NB4 (cell line): ENCODE results near the gene RADIL.

ENCODE experiments used
- DNase-seq: peaks from one replicate; pipeline ENCODE4 v3.0.0; 2010; ENCODE audit warnings: low read depth
- H3K4me3 ChIP-seq: one replicate; pipeline ENCODE4 v1.5.1; 2011; ENCODE audit warnings: mild to moderate bottlenecking, low read depth, low read length, moderate library complexity
- CTCF ChIP-seq: IDR thresholded peaks from one replicate; pipeline ENCODE4 v1.5.1; 2012; ENCODE audit warnings: low read depth, low read length
- MAX ChIP-seq: IDR thresholded peaks from 2 replicates; pipeline ENCODE4 v1.6.1; 2011; ENCODE audit warnings: low read depth, low read length
- MYC ChIP-seq: IDR thresholded peaks from 2 replicates; pipeline ENCODE4 v1.6.1; 2011; ENCODE audit warnings: low read depth, low read length
- POLR2A ChIP-seq: IDR thresholded peaks from 2 replicates; pipeline ENCODE4 v1.6.1; 2011; ENCODE audit warnings: mild to moderate bottlenecking; ENCODE audit not compliant: insufficient read length; ENCODE audit errors: extremely low read depth

Gene RADIL

GRCh38 chr7:4755045-4755444 is 128.5 kb downstream of the RADIL start:
- DNase-seq = no peak
- H3K4me3 ChIP-seq = no peak overlapping the region
- TF ChIP-seq CTCF (no peak), MYC (no peak), MAX (no peak), POLR2A (no peak)

GRCh38 chr7:4754433-4755010 is 129.0 kb downstream of the RADIL start:
- no peak for TF ChIP-seq POLR2A
- no peak for TF ChIP-seq MYC
- no peak for TF ChIP-seq CTCF
- no peak for TF ChIP-seq MAX
- no peak for DNase-seq

GRCh38 chr7:4753598-4754432 is 129.7 kb downstream of the RADIL start:
- H3K4me3 ChIP-seq = no peak overlapping the region
- TF ChIP-seq CTCF = peak; percentile 96
- TF ChIP-seq POLR2A = no peak
- TF ChIP-seq MYC = peak; percentile 28; the same call in 1 of the 2 replicates
- peak; percentile 58 for TF ChIP-seq MAX
- peak; percentile 72 for DNase-seq

More at GRCh38 chr7:4754433-4755010, 129.0 kb downstream of the RADIL start:
- H3K4me3 ChIP-seq = no peak overlapping the region

- no peak overlapping the region for H3K4me3 ChIP-seq
- no peak for DNase-seq
- TF ChIP-seq MAX = no peak
- TF ChIP-seq MYC = no peak
- TF ChIP-seq POLR2A = no peak
- no peak for TF ChIP-seq CTCF
These were observed 132.0 kb downstream of the RADIL start for GRCh38 chr7:4751398-4751947.

- H3K4me3 ChIP-seq = no peak overlapping the region
- no peak for DNase-seq
- TF ChIP-seq MAX (no peak), POLR2A (no peak), MYC (no peak), CTCF (no peak)
These were observed 133.7 kb downstream of the RADIL start for GRCh38 chr7:4749798-4750197.
